Medulla oblongata (tissue), 1 donor: Measurements from ENCODE around the gene SPTBN5.
A peak's percentile ranks its signal among the peaks of the same experiment; 100 is the strongest.

Experiments
- DNase-seq: peaks from one replicate; pipeline ENCODE4 v3.0.0-alpha.2; 2015; ENCODE audit errors: extremely low spot score

SPTBN5 gene

DNA sequence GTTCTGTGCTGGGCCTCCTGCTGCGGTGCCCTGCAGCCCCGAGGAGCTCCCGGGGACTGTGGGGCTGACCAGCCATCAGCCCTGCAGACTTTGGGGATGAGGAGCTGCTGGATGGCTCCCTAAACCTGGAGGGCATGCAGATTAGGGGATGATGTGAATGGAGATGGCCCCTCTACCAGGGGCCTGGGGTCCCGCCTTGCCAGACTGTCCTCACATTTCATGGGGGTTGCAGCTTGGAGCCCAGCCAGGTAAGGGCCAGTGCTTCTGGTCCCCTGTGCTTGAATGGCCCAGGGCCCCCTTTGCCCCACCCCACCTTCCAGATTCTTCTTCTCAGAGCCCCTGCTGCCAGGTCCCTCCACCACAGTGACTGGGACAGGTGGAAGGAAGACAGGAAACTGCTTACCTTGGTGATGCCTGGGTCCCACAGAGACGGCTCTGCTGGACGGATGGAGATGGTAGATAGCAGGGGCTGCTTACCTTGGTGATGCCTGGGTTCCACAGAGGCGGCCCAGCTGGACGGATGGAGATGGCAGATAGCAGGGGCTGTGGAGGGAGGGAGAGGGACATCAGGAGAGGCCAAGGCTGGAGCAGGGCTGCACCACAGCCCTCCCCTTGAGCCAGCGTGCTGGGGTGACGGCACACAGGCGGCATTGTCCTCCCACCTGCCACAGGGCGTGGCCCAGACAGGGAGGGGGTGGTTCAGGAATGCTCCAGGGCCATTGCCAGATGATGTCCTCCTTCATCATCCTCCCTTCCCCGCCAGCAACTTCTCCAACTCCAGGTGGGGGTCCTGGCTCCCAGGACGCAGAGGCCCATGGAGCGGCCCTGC is at the start of gene SPTBN5:
SPTBN5 (minus strand) TSS at position 632 of the 829 bp plus-strand sequence; CDS start at position 76, 556 bp downstream.
- no peak for DNase-seq

DNA sequence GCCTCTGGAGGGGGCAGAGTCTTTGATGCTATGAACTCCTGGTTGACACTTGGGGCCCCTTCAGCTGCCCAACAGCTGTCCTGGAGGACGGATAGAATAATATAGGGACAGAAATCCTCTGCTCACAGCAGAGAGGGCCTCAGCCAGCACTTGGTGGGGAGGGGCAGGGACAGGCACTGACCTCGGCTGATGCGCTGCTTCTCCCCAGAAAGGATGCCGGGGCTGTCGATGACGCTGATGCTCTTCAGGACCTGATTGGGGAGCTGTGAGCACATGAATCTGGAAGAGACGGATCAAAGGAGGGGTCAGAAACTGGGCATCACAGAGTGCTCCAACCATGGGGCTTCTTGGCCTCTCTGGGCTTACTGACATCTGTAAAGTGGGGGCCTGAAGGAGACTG is 49.0 kb upstream of the SPTBN5 start:
- no peak for DNase-seq

DNA sequence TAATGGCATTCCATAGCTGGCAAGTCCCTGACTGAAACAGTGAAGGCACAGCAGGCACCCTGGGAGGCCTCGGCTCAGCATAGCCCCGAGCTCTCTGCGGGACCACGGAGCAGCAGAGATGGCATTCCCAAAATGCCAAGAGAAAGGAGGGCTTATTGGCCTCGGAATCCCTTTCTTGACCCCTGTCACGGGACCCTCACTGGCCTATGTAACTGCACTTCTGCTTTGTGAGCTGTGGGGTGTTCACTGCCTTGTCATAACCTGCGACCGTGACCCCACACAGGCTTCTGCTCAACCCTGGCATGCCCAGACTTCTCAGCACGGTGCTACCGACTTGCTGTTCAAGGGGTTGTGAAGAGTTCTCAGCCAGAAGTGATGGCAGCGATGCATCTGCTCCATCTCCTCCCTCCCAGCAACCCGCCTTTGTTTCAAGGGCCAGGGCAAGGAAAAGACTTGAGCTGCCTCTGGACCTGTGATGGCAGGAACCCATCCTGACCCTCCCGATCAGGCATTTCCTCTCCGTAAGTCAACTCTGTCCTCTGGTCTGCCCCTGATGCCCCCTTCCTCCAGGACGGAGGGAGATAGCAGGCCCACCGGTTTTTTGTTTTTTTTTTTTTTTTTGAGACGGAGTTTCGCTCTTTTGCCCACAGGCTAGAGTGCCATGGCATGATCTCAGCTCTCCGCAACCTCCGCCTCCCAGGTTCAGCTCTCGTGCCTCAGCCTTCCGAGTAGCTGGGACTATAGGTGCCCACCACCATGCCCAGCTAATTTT is 48.0 kb upstream of the SPTBN5 start:
- DNase-seq: no peak

DNA sequence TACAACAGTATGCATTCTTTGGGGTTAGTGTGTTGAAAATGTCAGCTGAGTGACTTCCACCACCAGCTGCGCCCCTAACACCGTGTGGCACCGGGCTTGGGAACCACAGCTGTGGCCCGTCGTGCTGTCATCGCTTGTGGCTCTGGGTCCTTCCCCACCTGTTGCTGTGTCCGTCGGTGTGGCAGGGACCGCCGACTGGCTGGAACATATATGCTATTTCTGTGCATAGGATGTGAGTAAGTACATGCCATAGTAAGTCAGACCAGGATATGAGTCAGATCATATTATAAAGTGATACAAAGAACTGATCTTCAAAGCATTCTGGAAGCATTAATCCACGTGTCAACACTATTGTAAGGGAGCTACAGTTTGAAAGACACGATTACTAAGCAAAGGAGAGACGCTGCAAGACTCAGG is 46.6 kb upstream of the SPTBN5 start:
- no peak for DNase-seq

DNA sequence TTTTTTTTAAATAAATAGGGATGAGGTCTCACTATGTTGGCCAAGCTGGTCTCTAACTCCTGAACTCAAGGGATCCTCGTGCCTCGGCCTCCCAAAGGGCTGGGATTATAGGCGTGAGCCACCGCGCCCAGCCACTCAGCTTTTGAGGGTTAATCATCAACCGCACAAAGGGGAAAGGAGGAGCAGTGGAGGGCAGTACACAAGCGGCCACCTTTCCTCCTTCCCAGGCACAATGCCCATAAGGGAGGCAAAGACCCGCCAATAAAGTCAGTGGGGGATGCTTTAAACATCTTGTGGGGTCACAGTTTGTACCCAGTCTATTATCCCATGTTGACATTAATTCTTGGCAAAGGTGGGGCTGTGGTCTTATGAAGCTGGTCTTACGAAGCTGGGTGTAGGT is 46.1 kb upstream of the SPTBN5 start:
- no peak for DNase-seq

DNA sequence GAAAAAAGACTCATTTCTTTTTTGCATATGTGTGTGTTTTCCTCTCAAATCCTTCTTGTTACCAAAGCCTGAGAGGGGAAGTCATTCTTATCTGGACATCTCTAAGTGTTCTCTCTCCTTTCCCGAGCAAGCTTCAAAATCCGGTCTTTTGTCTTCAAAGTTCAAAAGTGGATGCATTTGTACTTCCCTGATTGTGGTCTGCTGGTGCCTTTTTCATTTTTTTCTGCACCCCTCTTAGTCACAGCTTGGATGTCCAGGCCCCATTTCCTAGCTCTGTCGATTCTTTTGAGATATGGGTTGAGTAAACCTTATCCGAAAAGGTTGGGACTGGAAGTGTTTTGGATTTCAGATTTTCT is 43.7 kb upstream of the SPTBN5 start:
- DNase-seq: no peak

DNA sequence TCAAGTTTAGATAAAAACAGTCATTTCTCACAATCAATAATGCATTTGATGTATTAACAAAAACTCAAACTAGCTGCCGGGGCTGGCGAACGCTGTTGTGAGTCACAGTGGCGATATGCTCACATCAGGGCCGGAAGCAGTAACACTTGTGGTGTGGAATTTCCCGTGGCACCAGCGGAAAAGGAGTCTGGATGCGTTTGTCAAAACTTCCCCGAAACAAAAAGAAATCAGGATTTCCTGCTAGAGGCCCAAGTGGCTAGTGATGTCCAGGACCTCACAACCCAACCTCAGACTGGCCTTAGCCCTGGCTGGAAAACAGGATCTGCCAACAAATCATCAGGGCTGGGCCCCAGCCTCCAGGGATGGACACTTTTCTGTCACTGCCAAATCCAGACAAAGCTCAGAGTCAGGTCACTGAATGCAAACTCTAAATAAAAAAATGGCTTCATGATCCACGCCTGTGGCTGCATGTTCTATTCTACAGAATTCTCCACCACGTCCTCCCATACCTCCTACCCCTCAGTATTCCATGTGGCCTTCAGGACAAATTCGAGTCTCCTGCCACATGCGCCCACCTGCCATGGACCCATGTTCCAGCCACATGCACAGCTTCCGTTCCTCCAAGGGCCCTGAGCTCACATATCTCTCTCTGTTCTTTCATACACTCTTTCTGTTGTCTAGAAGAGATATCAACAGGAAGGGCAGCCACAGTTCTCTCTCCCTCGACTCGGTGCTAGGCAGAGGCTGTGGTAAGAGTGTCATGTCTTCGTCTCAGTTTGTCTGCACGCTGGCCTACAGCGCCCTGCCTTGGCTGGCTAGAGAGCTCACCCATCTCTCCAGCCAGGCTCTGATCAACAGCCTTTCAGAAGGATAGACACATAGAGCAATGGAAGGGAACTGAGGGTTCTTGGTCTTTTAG is 43.1 kb upstream of the SPTBN5 start:
- peak; percentile 77 for DNase-seq

DNA sequence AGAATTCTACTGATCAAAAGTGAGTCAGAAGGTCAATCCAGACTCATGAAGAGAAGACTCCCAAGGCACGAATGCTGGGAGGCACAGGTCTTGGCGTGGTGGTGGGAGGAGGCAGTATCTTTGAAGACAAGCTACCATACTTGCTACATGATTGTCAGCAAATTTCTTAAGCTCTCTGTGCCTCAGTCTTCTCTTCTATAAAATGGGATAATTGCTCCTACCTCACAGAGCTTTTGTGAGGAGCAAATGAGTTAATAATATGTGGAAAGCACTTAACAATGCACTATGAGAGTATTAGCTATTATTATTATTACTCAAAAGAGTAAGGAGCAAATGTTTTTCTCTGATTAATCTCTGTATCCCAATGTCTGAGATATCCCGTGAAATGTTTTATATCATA is 42.3 kb upstream of the SPTBN5 start:
- no peak for DNase-seq

DNA sequence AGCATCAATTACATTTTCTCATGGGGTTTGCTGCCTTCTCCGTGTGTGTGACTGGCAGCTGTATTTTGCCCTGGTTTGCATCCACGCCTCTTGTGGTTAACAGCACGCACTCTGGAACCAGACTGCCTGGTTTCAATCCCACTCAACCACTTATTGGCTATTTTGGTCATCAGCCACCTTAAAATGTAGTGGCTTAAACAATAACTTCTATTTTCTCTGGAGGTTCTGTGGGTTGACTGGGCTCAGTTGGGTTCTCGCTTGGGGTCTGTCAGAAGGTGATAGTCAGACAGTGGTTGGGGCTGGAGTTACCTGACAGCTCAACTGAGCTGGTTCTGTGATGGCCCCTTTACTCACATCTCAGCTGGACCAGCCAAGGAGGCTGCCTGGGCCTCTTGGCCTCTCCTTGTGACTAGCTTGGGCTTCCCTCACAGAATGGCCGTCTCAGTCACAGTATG is 41.7 kb upstream of the SPTBN5 start:
- DNase-seq: no peak

DNA sequence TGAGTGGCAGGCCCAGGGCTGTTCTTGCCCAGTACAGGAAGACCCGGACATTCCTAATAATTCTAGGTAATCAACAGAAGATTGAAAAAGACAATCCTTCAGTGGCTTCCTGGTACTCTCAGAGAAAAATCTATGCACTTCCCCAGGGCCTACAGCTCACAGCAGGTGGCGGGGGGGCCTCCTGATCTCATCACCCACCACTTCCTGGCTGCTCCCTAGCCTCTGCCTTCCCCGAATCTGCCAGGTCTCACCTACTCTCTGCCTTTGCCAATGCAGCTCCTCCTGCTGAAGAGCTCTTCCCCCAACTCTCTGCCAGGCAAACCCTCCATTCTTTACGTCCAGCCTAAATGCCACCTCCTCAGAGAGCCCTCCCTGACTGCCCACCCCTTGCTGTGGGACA is 41.0 kb upstream of the SPTBN5 start:
- DNase-seq: no peak

DNA sequence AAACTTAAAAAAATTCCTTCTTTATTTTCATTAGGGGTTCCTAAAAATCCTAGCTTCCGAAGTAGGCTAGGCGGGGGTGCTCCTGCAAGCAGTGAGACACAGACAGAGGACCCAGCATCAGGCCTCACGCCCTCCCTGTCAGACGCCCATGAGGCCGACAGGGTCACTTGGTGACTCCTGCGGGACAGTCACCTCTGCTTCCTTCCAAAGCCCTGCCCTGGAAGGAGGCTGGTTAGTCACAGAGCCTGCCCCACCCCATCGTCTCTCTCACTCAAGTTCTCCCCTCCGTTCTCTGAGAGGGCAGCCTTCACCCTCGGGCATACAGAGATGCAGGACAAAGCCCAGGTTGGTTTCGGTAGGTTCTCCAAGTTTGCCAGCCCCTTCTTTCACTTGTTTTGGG is 39.9 kb upstream of the SPTBN5 start:
- no peak for DNase-seq

DNA sequence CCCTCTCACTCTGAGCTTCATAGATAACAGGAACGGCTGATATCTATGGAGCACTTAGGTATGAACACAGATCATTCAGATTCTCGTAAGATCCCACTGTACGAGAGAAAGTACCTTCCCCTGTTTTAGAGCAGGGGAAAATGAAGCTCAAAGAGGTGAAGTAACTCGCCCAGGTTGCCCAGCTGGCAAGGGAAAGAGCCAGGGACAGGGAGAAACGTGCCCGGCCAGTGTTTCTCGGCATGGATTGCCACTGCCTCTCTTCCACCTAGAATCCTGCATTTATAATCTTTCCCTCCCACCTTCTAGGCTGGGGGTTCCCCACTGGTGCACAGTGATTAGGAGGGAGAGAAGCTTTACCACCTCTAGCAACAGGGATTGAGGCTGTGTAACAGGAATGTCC is 39.5 kb upstream of the SPTBN5 start:
- DNase-seq: no peak

DNA sequence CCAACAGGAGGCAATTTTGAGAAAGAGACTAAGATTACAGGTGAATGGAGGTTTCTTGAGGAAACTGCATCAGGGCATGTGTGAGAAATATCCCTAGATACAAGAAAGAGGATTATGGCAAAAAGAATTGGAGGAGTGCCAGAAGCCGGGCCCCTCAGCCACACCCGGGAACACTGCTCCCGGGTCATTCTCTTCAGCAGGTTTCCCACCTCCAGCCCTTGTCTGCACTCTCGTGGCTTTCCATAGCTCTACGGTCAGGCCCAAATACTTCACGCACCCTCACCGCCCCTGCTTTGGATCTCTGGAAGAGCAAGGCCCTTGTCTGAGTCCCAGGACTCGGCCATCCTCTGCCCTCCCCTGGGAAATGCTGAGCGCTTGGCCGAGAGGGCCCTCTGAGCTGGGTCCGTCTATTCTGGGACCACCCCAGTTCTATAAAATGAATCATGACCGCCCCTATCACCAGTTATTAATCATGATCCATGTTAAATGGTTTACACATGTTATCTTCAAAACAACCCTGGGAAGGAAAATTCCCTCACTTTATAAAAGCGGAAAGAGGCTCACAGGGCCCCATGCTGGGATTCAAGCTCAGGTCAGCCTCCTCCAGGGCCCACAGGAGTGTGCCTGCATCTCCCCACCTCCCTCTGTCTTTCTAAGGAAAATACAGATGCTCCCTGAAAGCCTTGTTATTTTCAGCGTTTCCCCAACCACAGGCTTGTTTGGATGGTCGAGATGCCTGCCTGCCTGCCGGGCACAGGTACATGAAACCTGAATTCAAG is 38.8 kb upstream of the SPTBN5 start:
- no peak for DNase-seq

DNA sequence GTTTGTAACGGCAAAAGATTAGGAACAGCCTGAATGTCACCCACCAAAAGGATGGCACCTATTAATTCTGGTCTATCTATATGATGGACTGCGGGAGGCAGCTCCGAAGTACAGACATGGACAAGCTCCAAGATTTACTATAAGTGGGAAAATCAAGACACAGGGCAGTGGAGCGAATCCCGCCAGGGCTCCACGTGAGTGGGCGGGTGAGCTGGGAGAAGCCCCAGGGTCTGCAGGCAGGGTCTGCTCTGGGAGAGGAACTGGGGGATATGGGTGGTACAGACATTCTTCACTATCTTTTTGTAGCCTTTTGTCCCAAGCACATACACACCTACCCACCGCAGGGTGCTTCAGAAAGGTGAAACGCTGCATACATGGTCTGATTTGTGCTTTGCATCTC is 38.2 kb upstream of the SPTBN5 start:
- no peak for DNase-seq

DNA sequence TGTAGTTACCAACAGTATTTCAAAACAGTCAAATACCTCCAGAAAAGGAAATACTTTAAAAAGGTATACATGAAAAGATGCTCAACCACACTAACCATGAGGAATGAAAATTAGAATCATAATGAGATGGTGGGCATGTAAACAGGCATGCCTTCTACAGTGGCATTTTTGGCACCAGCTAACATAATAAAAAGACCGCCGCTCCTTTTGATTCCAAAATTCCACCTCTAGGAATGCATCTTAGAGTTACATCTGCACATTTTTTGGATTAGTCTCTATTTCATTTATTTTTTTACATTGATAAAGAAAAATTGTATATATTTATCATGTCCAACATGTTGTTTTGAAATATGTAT is 37.0 kb upstream of the SPTBN5 start:
- DNase-seq: no peak

DNA sequence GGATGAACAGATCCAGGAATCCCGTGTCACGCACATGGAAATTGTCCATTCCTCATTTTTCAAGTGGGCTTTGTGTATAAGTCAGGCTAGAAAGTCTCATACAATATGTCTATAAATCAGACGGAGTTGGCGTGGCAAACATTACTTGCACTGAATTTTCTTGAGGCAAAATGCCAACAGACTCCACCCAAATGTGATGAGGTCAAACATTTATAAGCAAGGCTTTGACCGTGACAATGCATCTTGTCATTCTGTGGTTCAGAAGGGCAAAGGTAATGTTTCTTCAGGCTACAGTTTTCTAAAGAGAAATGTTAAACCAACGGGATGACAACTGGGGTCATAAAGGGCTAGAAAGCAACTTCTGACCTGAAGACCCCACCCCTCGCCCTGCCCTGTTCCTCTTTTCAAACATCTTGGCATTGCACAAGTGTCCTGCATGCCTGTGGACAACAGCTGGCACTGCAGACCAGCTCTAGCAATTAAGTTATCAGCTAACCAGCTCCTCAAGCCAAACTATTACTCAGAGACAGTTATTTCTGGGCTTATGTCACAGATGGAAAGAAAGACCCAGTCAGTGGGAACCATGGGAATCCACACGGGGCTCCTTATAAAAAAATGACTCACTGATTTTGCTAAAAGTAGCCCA is 36.5 kb upstream of the SPTBN5 start:
- DNase-seq: no peak

DNA sequence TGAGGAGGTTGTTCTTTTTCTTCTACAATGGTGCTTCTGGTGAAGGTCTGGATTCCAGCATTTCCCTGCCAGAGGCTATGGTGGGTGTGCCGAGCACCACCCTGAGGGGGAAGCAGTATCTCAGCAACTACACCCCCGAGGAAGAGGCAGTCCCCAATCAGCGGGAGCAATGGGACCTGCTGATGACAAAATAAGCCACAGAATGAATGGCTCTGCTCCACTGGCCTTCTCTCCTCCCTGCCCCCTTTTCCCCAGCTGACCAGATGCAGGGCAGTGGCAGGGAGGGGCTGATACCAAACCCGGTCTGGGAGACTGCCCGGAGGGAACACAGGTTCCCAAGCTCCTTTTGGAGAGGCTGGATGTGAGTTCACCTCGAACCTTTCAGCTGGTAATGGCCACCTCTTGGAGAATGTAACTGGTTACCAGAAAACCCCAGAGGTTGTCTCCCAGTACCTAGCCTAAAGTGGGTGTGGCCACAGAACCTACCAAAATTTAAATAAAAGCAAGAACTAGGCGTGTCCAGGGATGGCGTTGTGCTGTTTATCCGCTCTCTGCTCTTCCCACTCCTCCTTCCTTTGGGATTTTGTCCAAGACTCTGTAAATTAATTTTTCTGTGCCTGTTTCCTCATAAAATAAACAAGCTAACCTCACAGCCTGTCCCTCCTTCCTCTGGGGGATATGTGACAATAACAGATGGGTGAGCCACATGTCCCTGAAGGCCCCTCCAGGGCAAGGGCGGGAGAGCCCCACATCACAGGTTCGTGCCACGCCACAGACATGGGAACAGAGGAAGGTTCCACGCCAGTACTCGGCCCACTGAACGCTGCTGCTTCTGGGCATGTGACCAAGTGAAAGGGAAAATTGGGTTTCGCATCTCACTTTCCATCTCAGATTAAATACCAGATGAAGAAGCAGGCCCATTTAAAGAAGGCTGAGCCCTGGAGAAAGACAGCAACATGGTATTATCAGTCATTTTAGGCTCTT is 35.1 kb upstream of the SPTBN5 start:
- no peak for DNase-seq

DNA sequence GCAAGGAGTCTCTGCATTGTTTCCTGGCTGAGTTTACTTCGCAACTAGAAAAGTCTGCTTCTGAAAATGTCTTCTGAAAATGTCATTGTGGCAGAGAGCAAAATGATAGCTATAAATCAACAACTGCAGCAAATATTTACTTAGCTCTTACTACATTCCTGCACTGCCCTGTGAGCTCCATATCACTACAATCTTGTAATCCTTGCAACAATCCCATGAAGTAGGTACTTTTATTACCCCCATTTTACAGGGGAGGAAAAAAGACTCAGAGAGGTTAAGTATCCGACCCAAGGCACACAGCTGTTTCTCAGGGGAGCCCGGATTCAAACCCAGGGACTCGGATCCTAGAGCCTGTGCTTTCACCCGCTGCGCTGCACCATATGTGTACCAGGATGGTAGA is 34.2 kb upstream of the SPTBN5 start:
- no peak for DNase-seq

DNA sequence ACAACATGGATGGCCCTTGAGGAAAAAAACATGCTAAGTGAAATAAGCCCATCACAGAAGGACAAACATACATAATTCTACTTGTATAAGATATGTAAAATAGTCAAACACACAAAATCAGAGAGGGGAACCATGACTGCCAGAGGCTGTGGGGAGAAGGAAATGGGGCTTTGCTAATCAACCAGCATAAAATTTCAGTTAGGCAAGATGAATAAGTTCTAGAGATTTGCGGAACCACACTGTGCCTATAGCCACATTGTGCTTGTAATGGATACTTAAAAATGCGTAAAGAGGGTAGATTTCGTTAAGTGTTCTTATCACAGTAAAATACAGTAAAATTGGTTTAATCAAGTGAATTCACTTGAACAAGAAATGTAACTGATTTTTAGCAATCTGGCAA is 33.7 kb upstream of the SPTBN5 start:
- no peak for DNase-seq
